CD4-positive, alpha-beta T cell (primary cell): ENCODE data around the gene CCNG2. TPM values are rescaled to one million over a fixed set of nuclear protein-coding genes. Genes with fewer than 3 reads are reported as not detected.

ENCODE experiments used
- ATAC-seq: fragments of 200-7000 bp; cut with Tn5 transposase; one replicate; pipeline ENCODE4 v1.10.0; 2022; ENCODE audit warnings: mild to moderate bottlenecking; ENCODE audit not compliant: poor library complexity
- CTCF ChIA-PET: fragments of 350-600 bp; sonication (Branson Sonifier 250); formaldehyde crosslinking; loops from one replicate; lab custom pipeline; 2021; ENCODE audit warnings: antibody characterized with exemption, inconsistent platforms; lab: Charles Lee
- POLR2A ChIA-PET: fragments of 350-600 bp; sonication (Branson Sonifier 250); formaldehyde crosslinking; loops from one replicate; lab custom pipeline; 2021; ENCODE audit warnings: antibody characterized with exemption, inconsistent platforms; lab: Charles Lee
- DNase-seq, 14 experiments: peaks; one replicate each; pipeline ENCODE4 v3.0.0-alpha.2; 2013 to 2020; ENCODE audit warnings: mixed read lengths in 2 of 14
- H3K27ac ChIP-seq, 2 donors: one replicate each; pipeline versions ENCODE4 v1.5.1 to v1.7.0; 2013; ENCODE audit warnings: low read length in 2 of 2, low read depth in 1 of 2, mild to moderate bottlenecking in 1 of 2
- H3K27me3 ChIP-seq, 2 experiments: 1 replicate in 1 of 2; 2 replicates in 1 of 2; pipeline versions ENCODE4 v1.6.1 to v1.7.0; 2013; ENCODE audit warnings: low read length in 2 of 2, control low read depth in 1 of 2, mild to moderate bottlenecking in 1 of 2, moderate library complexity in 1 of 2; ENCODE audit not compliant: insufficient read depth in 2 of 2, control insufficient read depth in 1 of 2
- H3K36me3 ChIP-seq: one replicate; pipeline ENCODE4 v1.6.1; 2013; ENCODE audit warnings: low read length, control low read depth; ENCODE audit not compliant: insufficient read depth
- H3K4me1 ChIP-seq: one replicate; pipeline ENCODE4 v1.6.1; 2013; ENCODE audit warnings: low read length, control low read depth; ENCODE audit not compliant: insufficient read depth
- H3K4me3 ChIP-seq: one replicate; pipeline ENCODE4 v1.5.1; 2013; ENCODE audit warnings: mild to moderate bottlenecking, low read length, moderate library complexity
- H3K9me3 ChIP-seq, 2 experiments: 1 replicate in 1 of 2; 2 replicates in 1 of 2; pipeline versions ENCODE4 v1.6.1 to v1.7.0; 2013; ENCODE audit warnings: low read length in 2 of 2, mild to moderate bottlenecking in 2 of 2, control low read depth in 1 of 2, moderate library complexity in 1 of 2; ENCODE audit not compliant: control insufficient read depth in 1 of 2, insufficient read depth in 1 of 2
- H3K27ac Mint-ChIP-seq: one replicate; pipeline ENCODE4 v1.8.0; 2020; ENCODE audit warnings: mixed read lengths
- H3K27me3 Mint-ChIP-seq: one replicate; pipeline ENCODE4 v1.8.0; 2021; ENCODE audit warnings: mixed read lengths
- H3K36me3 Mint-ChIP-seq: one replicate; pipeline ENCODE4 v1.8.0; 2021; ENCODE audit warnings: low read depth, mixed read lengths
- H3K4me1 Mint-ChIP-seq: one replicate; pipeline ENCODE4 v1.8.0; 2021; ENCODE audit warnings: low read depth, mixed read lengths
- H3K4me3 Mint-ChIP-seq: one replicate; pipeline ENCODE4 v1.8.0; 2020; ENCODE audit warnings: mild to moderate bottlenecking, mixed read lengths
- H3K9me3 Mint-ChIP-seq: one replicate; pipeline ENCODE4 v1.8.0; 2020; ENCODE audit warnings: mixed read lengths
- CTCF ChIP-seq: fragments of 200-600 bp; IDR thresholded peaks from one replicate; pipeline ENCODE4 v1.8.0; 2022; ENCODE audit warnings: antibody characterized with exemption, mild to moderate bottlenecking
- intact Hi-C, 2 experiments: fragments of 100-400 bp; cut with DNase I in 1 of 2; cut with micrococcal nuclease in 1 of 2; formaldehyde crosslinking; loops; one replicate each; pipeline versions ENCODE4 v1.15.1 to v1.9.0; 2023 to 2025; cut with DNase I, micrococcal nuclease
- total RNA-seq, 174 experiments: library from RNA in 2 of 174; stranded (reverse) in 2 of 174; gene quantifications; one replicate each; pipeline ENCODE4 v1.2.3 and lab custom pipeline; 2021 to 2026

Gene CCNG2
- total RNA-seq, 2 experiments from 2014 or later, result 20.6 to 21.3 TPM

- Histone ChIP-seq H3K36me3 (no peaks in the 10 kb centered on the region), H3K27ac (no peak overlapping the region), H3K9me3 (no peaks in the 10 kb centered on the region), H3K27me3 (no peaks in the 10 kb centered on the region), H3K4me1 (peaks cover 7% of the 10 kb centered on the region), H3K4me3 (no peak overlapping the region)
- H3K27ac Mint-ChIP-seq, result no peak overlapping the region
- no peak for ATAC-seq
- no peak for DNase-seq
- no peak for TF ChIP-seq CTCF
- peaks cover 11% of the 10 kb centered on the region for H3K4me1 Mint-ChIP-seq
- CTCF ChIA-PET, result interaction anchor here (1.9 kb wide), 1 partner anchor 10 kb away, joined by 4 read pairs; no protein-coding TSS in a partner anchor
- H3K4me3 Mint-ChIP-seq, result no peak overlapping the region
- peaks cover 8% of the 10 kb centered on the region for H3K27me3 Mint-ChIP-seq
- POLR2A ChIA-PET, result no interaction called here
- intact Hi-C loops, result no loop called here
- no peaks in the 10 kb centered on the region for H3K36me3 Mint-ChIP-seq
- H3K9me3 Mint-ChIP-seq, result no peaks in the 10 kb centered on the region
Measured at GRCh38 chr4:77122656-77123055, 34.4 kb upstream of the CCNG2 start.

- Histone ChIP-seq H3K36me3 (no peaks in the 10 kb centered on the region), H3K4me3 (no peak overlapping the region), H3K4me1 (peaks cover 13% of the 10 kb centered on the region), H3K27ac (no peak overlapping the region), H3K27me3 (no peaks in the 10 kb centered on the region), H3K9me3 (no peaks in the 10 kb centered on the region)
- no peak overlapping the region for H3K4me3 Mint-ChIP-seq
- intact Hi-C loops, result no loop called here
- DNase-seq (no peak), ATAC-seq (no peak)
- H3K36me3 Mint-ChIP-seq, result no peaks in the 10 kb centered on the region
- peaks cover 17% of the 10 kb centered on the region for H3K4me1 Mint-ChIP-seq
- no peaks in the 10 kb centered on the region for H3K9me3 Mint-ChIP-seq
- ChIA-PET CTCF (interaction anchor here (1.9 kb wide), 1 partner anchor 9 kb away, joined by 4 read pairs; no protein-coding TSS in a partner anchor), POLR2A (no interaction called here)
- H3K27me3 Mint-ChIP-seq, result peaks cover 8% of the 10 kb centered on the region
- H3K27ac Mint-ChIP-seq, result no peak overlapping the region
- TF ChIP-seq CTCF, result no peak
Measured at GRCh38 chr4:77123411-77123810, 33.6 kb upstream of the CCNG2 start.

- DNase-seq (no peak), ATAC-seq (no peak)
- H3K36me3 Mint-ChIP-seq, result no peaks in the 10 kb centered on the region
- no peaks in the 10 kb centered on the region for H3K9me3 ChIP-seq
- no peak overlapping the region for H3K4me3 ChIP-seq
- H3K4me1 ChIP-seq, result peaks cover 13% of the 10 kb centered on the region
- no peaks in the 10 kb centered on the region for H3K36me3 ChIP-seq
- ChIA-PET CTCF (no interaction called here), POLR2A (no interaction called here)
- no peaks in the 10 kb centered on the region for H3K9me3 Mint-ChIP-seq
- intact Hi-C loops, result no loop called here
- no peak overlapping the region for H3K27ac ChIP-seq
- H3K4me1 Mint-ChIP-seq, result peaks cover 17% of the 10 kb centered on the region
- TF ChIP-seq CTCF, result no peak
- H3K27me3 Mint-ChIP-seq, result peaks cover 8% of the 10 kb centered on the region
- no peaks in the 10 kb centered on the region for H3K27me3 ChIP-seq
- H3K4me3 Mint-ChIP-seq, result no peak overlapping the region
- no peak overlapping the region for H3K27ac Mint-ChIP-seq
Measured at GRCh38 chr4:77124576-77124975, 32.4 kb upstream of the CCNG2 start.
